RPMI7951 (cell line): ENCODE results near the gene ADAMTSL1. TPM values are rescaled to one million over a fixed set of nuclear protein-coding genes. Genes with fewer than 3 reads are reported as not detected.
"Not testable (repeated sequence)": the region's sequence is repeated elsewhere in the genome, so short reads cannot be mapped to it uniquely, and the experiment has no call there.

Experiments
- DNase-seq: peaks from one replicate; pipeline ENCODE4 v3.0.0-alpha.2; 2012; ENCODE audit warnings: low read depth
- total RNA-seq: library from RNA; depleted of rRNA; stranded (reverse); fragments of >200 nt; shearing (Covaris generic); gene quantifications from 2 replicates; pipeline ENCODE4 v1.2.3, GENCODE V29; 2014

ADAMTSL1 gene
- total RNA-seq, 1 experiment from 2014 or later: 25.1 TPM

- DNase-seq: peak; percentile 90
These were observed 432.1 kb downstream of the ADAMTSL1 start for GRCh38 chr9:18905883-18906629.

DNA sequence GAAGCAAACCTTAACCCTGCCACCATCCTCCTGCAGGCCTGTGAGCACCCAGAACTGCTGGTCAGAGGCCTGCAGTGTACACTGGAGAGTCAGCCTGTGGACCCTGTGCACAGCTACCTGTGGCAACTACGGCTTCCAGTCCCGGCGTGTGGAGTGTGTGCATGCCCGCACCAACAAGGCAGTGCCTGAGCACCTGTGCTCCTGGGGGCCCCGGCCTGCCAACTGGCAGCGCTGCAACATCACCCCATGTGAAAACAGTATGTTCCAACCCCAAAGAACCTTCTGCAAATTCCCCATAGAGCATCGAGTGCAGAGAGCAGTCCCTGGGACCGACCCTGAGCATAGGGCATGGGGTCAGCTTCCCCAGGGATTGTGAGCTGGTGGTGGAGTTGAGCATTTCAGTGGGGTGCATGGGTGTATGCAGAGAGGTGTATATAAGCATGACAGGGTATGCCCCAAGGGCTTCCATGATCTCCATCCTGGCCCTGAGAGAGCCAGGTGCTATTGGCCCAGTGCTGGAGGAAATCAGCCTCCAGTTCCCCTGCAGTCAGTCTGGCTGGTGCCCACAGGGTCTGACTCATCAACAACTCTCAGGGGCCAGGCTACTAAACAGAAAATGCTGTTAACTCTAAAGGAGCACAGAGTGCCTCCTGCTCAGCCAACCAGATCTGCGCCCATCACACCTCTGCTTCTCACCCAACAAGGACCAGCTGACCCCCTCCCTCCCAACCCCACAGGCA is 432.9 kb downstream of the ADAMTSL1 start:
- DNase-seq: peak; percentile 81

DNA sequence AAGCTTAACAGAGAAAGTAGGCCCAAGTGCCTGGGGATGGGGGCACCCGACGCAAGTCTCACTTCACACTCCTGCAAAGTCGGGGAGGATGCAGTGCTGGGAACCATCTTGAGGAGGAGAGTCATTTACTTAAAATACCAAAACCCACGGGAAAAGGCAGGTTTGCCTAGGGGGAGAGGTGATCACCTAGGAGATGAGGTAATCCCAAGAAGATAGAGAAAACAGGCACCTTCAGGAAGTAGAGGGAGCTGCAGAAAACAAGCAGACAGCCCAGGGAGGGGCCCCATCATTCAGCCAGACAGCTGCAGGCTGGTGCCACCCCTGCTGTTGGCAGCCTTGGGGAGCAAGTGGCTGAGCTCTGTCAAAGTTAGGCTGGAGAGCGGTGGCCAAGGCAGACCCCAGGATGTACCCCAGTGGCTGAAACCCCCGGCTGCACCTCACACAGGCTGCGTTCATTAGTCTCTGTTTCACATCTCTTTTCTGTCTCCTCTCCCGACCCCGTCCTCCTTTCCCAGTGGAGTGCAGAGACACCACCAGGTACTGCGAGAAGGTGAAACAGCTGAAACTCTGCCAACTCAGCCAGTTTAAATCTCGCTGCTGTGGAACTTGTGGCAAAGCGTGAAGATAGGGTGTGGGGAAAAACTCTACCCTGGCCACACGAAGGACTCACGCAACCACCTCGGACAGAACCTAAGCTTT is 434.1 kb downstream of the ADAMTSL1 start:
- no peak for DNase-seq

DNA sequence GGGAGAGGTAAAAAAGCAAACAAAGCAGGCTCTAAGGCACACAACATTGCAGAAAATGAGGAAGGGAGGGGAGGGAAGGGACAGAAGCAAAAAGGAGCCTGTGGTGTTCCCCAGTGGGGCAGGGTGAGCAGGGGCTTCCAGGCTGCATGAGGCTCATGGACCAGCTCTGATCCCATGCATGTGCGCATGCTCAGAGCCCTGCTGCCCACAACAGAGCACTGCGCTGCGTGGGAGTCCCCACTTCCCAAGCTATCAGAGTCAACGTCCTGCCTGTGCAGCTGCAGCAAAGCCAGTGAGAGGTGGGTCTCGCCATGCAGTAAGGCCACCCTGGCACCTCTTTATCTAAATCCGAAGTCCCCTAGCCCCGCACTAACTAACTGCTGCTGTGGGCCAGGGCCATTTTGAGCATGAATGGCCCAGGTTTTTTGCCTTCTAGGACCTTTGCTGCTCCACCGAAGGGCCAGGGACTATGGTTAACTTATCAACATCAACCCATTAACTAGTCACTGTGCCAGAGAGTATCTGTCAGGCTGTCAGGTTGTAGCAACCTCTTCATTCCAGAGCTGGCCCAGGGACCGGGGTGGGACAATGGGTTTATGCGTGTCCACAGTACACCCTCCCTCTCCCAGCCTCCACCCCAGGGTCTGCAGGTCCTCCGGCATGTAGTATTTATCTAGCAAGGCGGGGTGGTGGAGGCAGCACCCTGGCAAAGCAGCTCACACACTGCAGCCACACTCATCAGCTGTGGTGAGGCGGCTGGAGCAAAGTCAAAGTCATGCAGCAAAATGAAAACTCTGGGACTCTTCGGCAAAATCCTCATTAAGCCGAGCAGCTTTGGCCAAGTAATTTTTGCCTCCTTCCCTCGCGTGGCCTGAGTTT is 435.4 kb downstream of the ADAMTSL1 start:
- no peak for DNase-seq

GRCh38 chr9:18910435-18910834 is 436.5 kb downstream of the ADAMTSL1 start:
- DNase-seq: no peak

DNA sequence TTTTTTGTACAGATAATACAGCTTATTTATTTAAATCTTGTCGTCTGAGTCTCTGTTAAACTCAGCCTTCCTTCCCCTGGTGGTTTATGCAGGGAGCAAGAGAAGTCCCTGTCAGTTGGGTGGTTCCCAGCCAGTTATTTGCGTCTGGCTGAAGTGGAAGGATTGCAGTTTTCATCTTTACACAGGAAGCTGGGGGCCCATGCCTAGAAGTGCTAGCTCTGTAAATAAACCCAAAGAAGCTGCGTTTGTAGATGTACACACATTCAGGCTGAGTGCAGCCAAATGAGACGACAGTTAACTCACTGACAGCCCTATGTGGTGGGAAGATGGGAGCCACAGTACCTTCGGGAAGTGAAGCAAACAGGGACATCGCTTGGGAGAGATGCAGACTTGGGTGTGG is 437.0 kb downstream of the ADAMTSL1 start:
- no peak for DNase-seq

DNA sequence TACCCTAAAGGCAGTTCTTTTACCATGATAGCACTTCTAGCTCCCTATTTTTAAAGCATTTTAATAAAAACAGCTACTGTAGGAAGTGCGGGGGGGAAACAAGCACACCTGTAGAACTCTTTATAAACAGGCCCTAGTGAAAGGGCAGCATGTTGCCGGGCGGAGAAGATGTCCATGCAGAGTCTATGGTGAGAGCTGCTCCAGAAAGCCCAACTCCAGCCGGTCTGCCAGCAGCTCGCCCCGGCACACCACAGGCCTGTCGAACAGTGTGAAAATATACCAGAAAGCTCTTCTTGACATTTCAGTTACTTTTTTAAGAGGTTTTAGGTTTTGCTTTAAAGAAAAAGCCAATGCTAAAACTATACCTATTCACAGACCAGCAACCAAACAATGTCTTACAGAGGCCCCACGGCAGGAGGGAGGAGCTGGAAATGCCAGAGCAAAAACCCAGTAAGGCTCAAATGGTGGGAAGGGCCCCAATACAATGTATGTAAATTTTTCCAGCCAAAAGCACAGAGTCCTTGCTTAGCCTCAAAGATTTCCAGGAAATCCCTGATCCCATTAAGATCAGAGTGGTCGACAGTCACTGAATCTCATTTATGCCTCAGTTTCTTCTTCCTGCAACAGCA is 437.9 kb downstream of the ADAMTSL1 start:
- no peak for DNase-seq

- no peak for DNase-seq
These were observed 446.5 kb downstream of the ADAMTSL1 start for GRCh38 chr9:18920141-18921084.

DNA sequence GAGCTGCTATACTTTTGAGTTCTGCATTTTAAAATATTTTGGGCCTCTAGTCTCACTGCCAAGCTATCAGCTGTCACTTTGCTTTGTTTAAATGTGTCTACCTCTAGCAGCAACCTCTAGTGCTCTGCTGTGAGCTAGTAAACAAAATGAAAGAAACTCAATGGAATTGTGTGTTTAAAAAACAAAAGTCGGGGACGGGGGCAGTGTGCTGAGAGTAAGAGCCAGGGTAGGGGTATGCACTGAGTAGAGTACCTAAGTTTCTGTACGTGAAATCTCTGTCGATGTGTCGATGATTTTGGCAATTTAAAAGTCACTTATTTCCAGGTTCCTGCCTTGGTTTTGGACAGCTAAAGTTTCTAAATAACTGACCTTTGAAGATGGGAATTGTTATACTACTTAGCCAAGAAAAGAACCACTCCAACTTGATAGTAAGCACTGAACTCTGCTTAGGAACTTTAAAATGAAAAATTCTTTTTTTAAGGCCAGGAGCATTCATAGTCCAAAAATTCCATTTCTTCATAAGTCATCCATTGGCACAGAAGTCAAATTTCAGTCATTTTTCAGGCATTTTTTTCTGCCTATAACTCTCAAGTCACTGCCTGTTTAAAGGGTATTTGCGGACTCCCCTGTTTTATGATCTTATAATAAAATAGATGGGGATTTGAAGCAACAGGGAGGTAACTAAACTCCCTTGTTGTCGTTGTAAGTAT is 447.6 kb downstream of the ADAMTSL1 start:
- no peak for DNase-seq

DNA sequence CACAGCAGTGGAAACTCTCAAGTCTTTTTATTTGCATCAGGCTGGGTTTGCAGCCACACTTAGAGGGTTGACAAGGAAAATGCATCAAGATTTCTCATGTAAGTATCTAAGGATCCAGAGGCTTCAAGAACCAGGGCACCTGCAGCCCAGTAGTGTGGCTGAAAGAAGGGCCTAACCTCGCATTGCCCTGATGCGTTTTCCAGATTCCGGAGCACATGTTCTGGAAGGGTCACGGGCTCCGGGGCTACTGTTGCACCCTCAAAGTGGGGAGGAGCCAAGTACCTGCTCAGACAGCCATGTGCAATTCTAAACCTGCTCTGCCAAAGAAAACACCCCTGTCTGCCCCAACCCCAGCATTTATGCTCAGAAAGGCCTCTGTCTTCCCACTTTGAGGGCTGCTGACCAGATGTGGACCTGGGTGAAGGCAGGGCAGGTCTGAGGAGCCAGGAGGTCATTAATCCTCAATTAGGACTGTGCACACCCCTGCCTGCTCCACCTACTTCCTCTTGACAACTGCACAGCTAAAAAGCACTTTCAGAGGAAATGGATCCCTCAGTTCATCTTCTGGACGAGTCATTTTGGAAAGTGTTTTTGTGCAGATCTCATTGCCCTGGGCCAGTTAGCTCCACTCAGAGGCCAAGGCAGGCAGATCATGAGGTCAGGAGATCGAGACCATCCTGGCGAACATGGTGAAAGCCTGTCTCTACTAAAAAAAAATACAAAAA is 448.4 kb downstream of the ADAMTSL1 start:
- DNase-seq: no peak

DNA sequence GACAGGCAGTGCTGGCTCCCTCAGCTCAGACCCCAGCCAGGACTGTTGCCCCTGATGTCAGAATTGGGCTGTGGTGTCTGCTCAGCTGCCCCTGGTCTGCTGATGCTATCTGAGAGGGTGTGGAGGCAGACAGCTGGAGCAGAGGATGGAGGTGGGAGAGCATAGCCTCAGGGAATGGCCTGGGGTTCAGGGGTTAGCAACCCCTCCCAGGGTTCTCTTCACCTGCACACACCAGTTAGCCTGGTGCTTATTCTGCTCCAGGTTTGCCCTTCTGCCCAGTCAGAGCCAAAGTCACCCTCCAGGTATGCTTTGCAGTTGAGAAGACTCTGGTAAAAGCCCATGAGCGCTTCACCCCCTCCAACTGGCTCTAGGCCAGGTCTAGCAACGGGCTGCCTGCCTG is 449.2 kb downstream of the ADAMTSL1 start:
- DNase-seq: no peak

GRCh38 chr9:18923671-18924430 is 449.9 kb downstream of the ADAMTSL1 start:
- no peak for DNase-seq

GRCh38 chr9:18925880-18926279 is 451.9 kb downstream of the ADAMTSL1 start:
- DNase-seq: no peak

DNA sequence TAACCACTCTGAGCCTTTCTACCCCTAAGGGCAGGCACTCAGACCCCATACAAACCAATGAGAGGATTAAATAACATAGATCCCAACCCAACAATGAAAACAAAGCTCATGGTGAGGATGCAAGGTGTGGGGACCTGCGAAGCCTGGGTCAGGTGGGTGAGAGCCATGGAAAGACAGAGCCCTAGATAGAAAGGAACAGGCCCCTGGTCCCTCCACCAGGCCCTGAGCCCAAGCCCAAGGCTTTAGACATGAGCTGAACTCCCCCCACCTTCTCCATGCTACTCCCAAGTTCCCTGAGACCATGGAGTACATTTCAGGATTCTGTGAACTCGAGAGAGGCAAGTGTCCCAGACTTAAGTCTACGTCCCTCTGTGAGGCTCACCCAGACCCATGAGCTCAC is 452.6 kb downstream of the ADAMTSL1 start:
- no peak for DNase-seq

GRCh38 chr9:18928711-18929110 is 454.8 kb downstream of the ADAMTSL1 start:
- DNase-seq: no peak

- not testable (repeated sequence) for DNase-seq
These were observed 456.7 kb downstream of the ADAMTSL1 start for GRCh38 chr9:18930611-18931010.

DNA sequence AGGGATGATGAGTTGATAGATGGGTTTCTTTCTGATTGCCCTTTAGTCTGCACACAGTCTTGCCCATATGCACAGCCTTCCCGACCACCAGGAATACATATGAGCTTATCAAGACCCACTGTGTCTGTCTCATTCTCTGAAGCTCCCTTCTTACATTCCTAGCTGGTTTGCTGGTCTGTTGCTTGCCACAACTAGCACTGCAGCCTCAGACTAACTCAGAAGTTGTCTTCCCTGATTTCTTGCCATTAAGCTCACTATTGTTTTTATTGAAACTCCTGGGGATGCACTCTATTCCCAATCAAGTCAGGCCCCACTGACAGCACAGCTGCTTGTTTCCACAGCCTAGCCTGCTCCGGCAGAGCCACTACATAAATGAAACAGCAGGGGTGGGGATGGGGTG is 461.6 kb downstream of the ADAMTSL1 start:
- DNase-seq: no peak
